Liver (tissue), 9 donors: ENCODE data around the gene SRGAP3. TPM values are rescaled to one million over a fixed set of nuclear protein-coding genes. Genes with fewer than 3 reads are reported as not detected.

ENCODE experiments used
- DNase-seq: peaks from one replicate; pipeline ENCODE4 v3.0.0-alpha.2; 2017; ENCODE audit warnings: low spot score
- H3K27ac ChIP-seq, 2 donors: one replicate each; pipeline ENCODE4 v1.7.0; 2013; ENCODE audit warnings: inconsistent platforms in 2 of 2, low read length in 2 of 2, control low read depth in 1 of 2, low read depth in 1 of 2, mild to moderate bottlenecking in 1 of 2
- H3K27me3 ChIP-seq, 4 donors: one replicate each; pipeline versions ENCODE4 v1.6.1 to v1.7.0; 2013; ENCODE audit warnings: low read length in 3 of 4, inconsistent platforms in 1 of 4, mild to moderate bottlenecking in 1 of 4, moderate library complexity in 1 of 4; ENCODE audit not compliant: control insufficient read depth in 4 of 4, insufficient read depth in 4 of 4
- H3K36me3 ChIP-seq, 4 donors: one replicate each; pipeline versions ENCODE4 v1.6.1 to v1.7.0; 2013; ENCODE audit warnings: low read length in 3 of 4, mild to moderate bottlenecking in 3 of 4, low read depth in 1 of 4, moderate library complexity in 1 of 4; ENCODE audit not compliant: control insufficient read depth in 4 of 4, insufficient read depth in 3 of 4
- H3K4me1 ChIP-seq, 4 donors: one replicate each; pipeline versions ENCODE4 v1.6.1 to v1.7.0; 2013; ENCODE audit warnings: low read length in 3 of 4, mild to moderate bottlenecking in 3 of 4, moderate library complexity in 1 of 4; ENCODE audit not compliant: control insufficient read depth in 4 of 4, insufficient read depth in 4 of 4
- H3K4me3 ChIP-seq, 3 donors: one replicate each; pipeline versions ENCODE4 v1.6.1 to v1.7.0; 2013; ENCODE audit warnings: low read length in 3 of 3, control low read depth in 1 of 3, low read depth in 1 of 3, mild to moderate bottlenecking in 1 of 3
- H3K9ac ChIP-seq, 2 donors: one replicate each; pipeline ENCODE4 v1.7.0; 2013; ENCODE audit warnings: low read length in 2 of 2, mild to moderate bottlenecking in 2 of 2, moderate library complexity in 2 of 2, control low read depth in 1 of 2, low read depth in 1 of 2
- H3K9me3 ChIP-seq, 4 donors: one replicate each; pipeline versions ENCODE4 v1.6.1 to v1.7.0; 2013; ENCODE audit warnings: low read length in 3 of 4; ENCODE audit not compliant: control insufficient read depth in 4 of 4
- ATF3 ChIP-seq: IDR thresholded peaks from 2 replicates; pipeline ENCODE4 v1.6.1; 2016; ENCODE audit warnings: antibody characterized with exemption
- CTCF ChIP-seq: fragments of 150-350 bp; IDR thresholded peaks from 2 replicates; pipeline ENCODE4 v1.5.1; 2017; ENCODE audit warnings: improper control_type of control experiment, low read depth, low read length; ENCODE audit not compliant: missing input control
- EGR1 ChIP-seq, 2 donors: IDR thresholded peaks; 2 replicates each; pipeline ENCODE4 v1.6.1; 2016 to 2018; ENCODE audit warnings: antibody characterized with exemption in 2 of 2, low read depth in 2 of 2
- FOXA2 ChIP-seq: IDR thresholded peaks from 2 replicates; pipeline ENCODE4 v1.6.1; 2016; ENCODE audit warnings: antibody characterized with exemption
- GABPA ChIP-seq, 2 donors: IDR thresholded peaks in 1 of 2; conservative IDR thresholded peaks in 1 of 2; 2 replicates each; pipeline ENCODE4 v1.6.1; 2016; ENCODE audit warnings: antibody characterized with exemption in 2 of 2, mild to moderate bottlenecking in 1 of 2, moderate library complexity in 1 of 2
- HNF4A ChIP-seq, 2 donors: conservative IDR thresholded peaks; 2 replicates each; pipeline ENCODE4 v1.6.1; 2016; ENCODE audit warnings: antibody characterized with exemption in 2 of 2, mild to moderate bottlenecking in 2 of 2
- HNF4G ChIP-seq: IDR thresholded peaks from 2 replicates; pipeline ENCODE4 v1.6.1; 2016; ENCODE audit warnings: antibody characterized with exemption
- NR2F2 ChIP-seq: IDR thresholded peaks from 2 replicates; pipeline ENCODE4 v1.6.1; 2016; ENCODE audit warnings: antibody characterized with exemption
- RAD21 ChIP-seq, 2 donors: IDR thresholded peaks; 2 replicates each; pipeline ENCODE4 v1.6.1; 2016; ENCODE audit warnings: antibody characterized with exemption in 2 of 2, mild to moderate bottlenecking in 2 of 2
- REST ChIP-seq: IDR thresholded peaks from 2 replicates; pipeline ENCODE4 v1.6.1; 2016; ENCODE audit warnings: antibody characterized with exemption, mild to moderate bottlenecking
- RXRA ChIP-seq, 2 donors: IDR thresholded peaks; 2 replicates each; pipeline ENCODE4 v1.6.1; 2017 to 2018; ENCODE audit warnings: antibody characterized with exemption in 2 of 2, mild to moderate bottlenecking in 1 of 2
- SP1 ChIP-seq: IDR thresholded peaks from 2 replicates; pipeline ENCODE4 v1.6.1; 2018; ENCODE audit warnings: antibody characterized with exemption, mild to moderate bottlenecking
- TAF1 ChIP-seq: conservative IDR thresholded peaks from 2 replicates; pipeline ENCODE4 v1.6.1; 2016; ENCODE audit warnings: antibody characterized with exemption, mild to moderate bottlenecking
- YY1 ChIP-seq: IDR thresholded peaks from 2 replicates; pipeline ENCODE4 v1.6.1; 2016; ENCODE audit warnings: antibody characterized with exemption, mild to moderate bottlenecking
- ZBTB33 ChIP-seq: IDR thresholded peaks from 2 replicates; pipeline ENCODE4 v1.6.1; 2016; ENCODE audit warnings: antibody characterized with exemption
- WGBS: extraction: QIAGEN DNeasy Blood & Tissue Kit; methylation state at CpG from one replicate; pipeline ENCODE4 v1.1.7; 2013; 5-methylcytosine and 5-hydroxymethylcytosine counted together
- polyA plus RNA-seq, 2 donors: library from polyadenylated mRNA; stranded (reverse) in 1 of 2; unstranded in 1 of 2; fragments of 200-250 nt in 1 of 2; fragments of >200 nt in 1 of 2; fragmentation: Nextera tagmentation in 1 of 2; extraction: Ambion mirVana in 1 of 2; gene quantifications; one replicate each; pipeline versions ENCODE4 v1.2.1 to v1.2.3, GENCODE V29; 2013 to 2015
- total RNA-seq, 2 donors: library from RNA; depleted of rRNA; stranded (reverse); fragments of >200 nt; gene quantifications; one replicate each; pipeline ENCODE4 v1.2.3, GENCODE V29; 2014
- donor health status: healthy.
- donor health status: healthy.
- donor health status: healthy.
- donor health status: healthy.
- donor health status: healthy.

The SRGAP3 gene
- total and polyA plus RNA-seq, 4 donors: 0.61 to 4.2 (median 1.6) TPM

- Histone ChIP-seq H3K4me1 (peaks cover 8 to 45% (median 36%) of the 10 kb centered on the region in 4 donors), H3K27ac (no peak overlapping the region), H3K4me3 (peak overlapping the region in 2 of 3 donors; percentile 62 to 78), H3K27me3 (no peaks in the 10 kb centered on the region), H3K9me3 (no peaks in the 10 kb centered on the region), H3K9ac (peak overlapping the region in 1 of 2 donors; percentile 14), H3K36me3 (peaks cover 0 to 1% (median 0%) of the 10 kb centered on the region in 4 donors)
- no peak for DNase-seq
- 38% methylated on average over 6 of the region's 6 CpGs for WGBS
- TF ChIP-seq CTCF: no peak
- TF ChIP-seq SP1: no peak
- no peak for TF ChIP-seq FOXA2
- TF ChIP-seq NR2F2: no peak
- TF ChIP-seq TAF1: no peak
- no peak for TF ChIP-seq HNF4A (conservative IDR thresholded peaks at IDR 0.05)
Measured at GRCh38 chr3:8962226-8962861, 287.1 kb downstream of the SRGAP3 start.

- TF ChIP-seq RXRA (IDR thresholded peaks at IDR 0.05) (no peak), EGR1 (IDR thresholded peaks at IDR 0.05; ENCODE audit: low read depth in 2 of 2) (no peak), REST (no peak), SP1 (no peak), ATF3 (no peak), ZBTB33 (no peak), GABPA (IDR thresholded peaks at IDR 0.05 in 1 of 2, conservative IDR thresholded peaks at IDR 0.05 in 1 of 2) (no peak), NR2F2 (no peak), RAD21 (IDR thresholded peaks at IDR 0.05) (no peak), TAF1 (no peak), YY1 (no peak), HNF4G (no peak), HNF4A (conservative IDR thresholded peaks at IDR 0.05) (no peak)
- Histone ChIP-seq H3K4me1 (peaks cover 8 to 27% (median 22%) of the 10 kb centered on the region in 4 donors), H3K36me3 (peaks cover 0 to 2% (median 0%) of the 10 kb centered on the region in 4 donors), H3K9ac (no peak overlapping the region), H3K4me3 (no peak overlapping the region), H3K27ac (no peak overlapping the region), H3K27me3 (no peaks in the 10 kb centered on the region), H3K9me3 (no peaks in the 10 kb centered on the region)
- 83% methylated on average over 8 of the region's 8 CpGs for WGBS
- DNase-seq: no peak
Measured at GRCh38 chr3:8959668-8960067, 289.8 kb downstream of the SRGAP3 start.
